Measurements from ENCODE around the gene ATXN7.

GRCh38 chr3:63830526-63830925 is 33.1 kb upstream of the ATXN7 start:
- TF ChIP-seq POLR2AphosphoS5 (IDR thresholded peaks at IDR 0.05) (no peak), POLR2A (IDR thresholded peaks at IDR 0.05; ENCODE audit: low read depth) (no peak)

All from esophagus muscularis mucosa (tissue), 2 donors.